Activated effector memory CD4-positive, alpha-beta T cell treated with Interleukin-2 at 50 U/mL for 16 hours (primary cell): ENCODE measurements around the gene EIF4E3.

Experiments
- DNase-seq: peaks from one replicate; pipeline ENCODE4 v3.0.0-alpha.2; 2020

Gene EIF4E3

DNA sequence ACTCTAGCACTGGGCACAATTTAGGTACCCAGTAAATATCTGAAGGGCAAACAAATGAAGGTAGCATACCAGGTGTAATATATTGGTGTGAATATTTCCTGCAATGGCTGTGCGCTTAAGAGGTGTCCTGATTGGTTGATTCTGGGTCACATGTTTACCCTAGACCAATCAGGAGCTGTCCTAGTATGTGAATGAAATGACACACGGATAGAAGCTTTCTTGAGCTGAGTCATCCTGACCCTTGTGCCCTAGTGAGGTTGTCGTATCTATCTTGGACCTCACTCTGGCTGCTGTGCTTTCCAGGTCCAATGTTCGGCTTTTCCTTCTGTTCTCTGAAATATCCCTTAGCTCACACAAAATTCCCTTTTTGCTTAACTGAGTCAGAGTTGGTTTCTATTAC lies 83.5 kb downstream of the EIF4E3 start:
- no peak for DNase-seq

GRCh38 chr3:71640331-71640983 lies 84.7 kb downstream of the EIF4E3 start:
- DNase-seq: no peak

- DNase-seq: no peak
These were observed 88.7 kb downstream of the EIF4E3 start for GRCh38 chr3:71636482-71636881.

DNA sequence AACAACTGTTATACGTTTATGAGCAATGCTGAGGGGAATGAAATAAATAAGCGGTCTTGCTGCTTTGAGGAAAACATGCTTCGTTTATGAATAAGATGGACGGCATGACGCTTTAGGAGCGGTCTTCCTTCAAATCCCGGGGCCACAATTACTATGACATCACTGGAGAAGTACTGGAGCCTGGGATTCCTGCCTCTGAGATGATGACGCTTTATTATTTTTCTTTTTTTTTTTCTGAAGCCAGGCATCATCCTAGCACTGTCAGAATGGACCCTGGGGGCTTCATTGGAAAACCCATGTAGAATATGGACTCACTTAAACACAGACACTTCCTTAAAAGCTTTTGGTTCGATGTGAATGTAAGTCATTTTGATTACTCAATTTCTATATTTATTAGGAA lies 89.2 kb downstream of the EIF4E3 start:
- DNase-seq: no peak

DNA sequence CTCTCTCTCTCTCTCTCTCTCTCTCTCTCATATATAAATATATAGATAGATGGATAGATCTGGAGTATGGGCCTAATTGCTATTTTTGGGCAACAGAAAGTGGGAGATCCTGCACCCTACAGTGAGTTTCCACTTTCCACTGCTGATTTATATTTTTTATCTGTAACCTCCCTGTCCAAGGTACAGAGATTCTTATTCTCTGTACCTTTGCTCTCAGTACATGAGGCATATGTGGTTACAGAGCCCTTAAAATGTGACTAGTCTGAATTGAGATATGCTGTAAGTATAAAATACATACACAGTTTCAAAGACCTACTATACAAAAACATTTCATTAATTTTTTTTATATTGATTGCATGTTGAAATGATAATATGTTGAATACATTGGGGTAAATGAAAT lies 90.5 kb downstream of the EIF4E3 start:
- DNase-seq: no peak

DNA sequence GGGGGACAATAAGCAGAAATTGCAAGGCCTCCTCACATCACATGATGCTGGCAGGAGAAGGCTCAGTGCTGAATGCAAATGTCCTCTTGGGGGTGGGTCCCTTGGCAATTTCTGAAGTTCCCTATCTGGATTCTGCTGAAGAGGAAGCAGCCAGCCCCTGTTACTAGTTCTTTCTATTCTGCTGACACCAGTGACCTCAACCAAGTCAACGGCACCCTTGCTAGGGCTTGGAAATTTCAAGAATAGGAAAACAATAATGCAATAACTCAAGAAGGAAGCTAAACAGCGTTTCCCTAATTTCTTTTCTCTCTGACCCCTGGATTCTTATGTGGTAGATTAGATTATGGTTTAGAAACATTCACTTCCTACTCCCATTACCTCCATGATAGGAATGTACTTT lies 95.5 kb downstream of the EIF4E3 start:
- no peak for DNase-seq

GRCh38 chr3:71629289-71629688 lies 95.9 kb downstream of the EIF4E3 start:
- no peak for DNase-seq

DNA sequence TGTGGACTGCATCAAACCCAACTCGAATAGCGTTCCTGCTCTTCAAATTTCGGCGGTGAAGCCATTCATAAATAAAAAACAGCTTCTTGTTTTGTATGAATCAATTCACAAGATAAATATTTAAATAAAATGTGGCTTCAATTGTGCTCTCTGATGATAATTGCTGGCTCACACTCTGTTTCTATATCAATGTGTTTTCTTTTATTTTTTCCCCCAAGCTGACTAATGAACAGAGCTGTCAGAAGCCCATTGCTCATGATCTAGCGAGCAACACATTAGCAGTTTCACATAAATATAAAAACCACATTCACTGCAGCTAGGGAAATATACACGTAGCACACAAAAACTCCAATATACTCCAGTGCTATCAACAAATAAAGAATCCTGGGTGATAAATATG lies 96.7 kb downstream of the EIF4E3 start:
- DNase-seq: no peak

DNA sequence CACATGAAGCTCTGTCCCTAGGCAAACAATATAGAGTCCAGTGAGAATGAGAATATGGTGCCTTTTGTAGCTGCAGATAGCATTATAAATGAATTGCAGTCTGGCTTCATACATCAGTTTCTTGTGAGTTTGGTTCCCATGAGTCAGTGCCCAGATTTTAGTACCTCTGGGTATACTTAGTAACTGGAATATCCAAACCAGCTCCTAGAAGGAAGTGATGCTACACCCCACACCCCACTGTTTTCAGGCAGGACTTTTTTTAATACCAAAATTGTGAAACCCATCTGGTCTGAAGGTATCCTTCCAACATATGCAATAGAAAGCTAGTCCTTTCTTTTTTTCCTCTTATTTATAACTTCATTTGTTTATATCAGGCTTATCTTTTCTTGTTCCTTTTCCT lies 99.5 kb downstream of the EIF4E3 start:
- DNase-seq: no peak
